Chondrocyte (in vitro differentiated cells): ENCODE measurements around the gene TP53I11. TPM values are rescaled to one million over a fixed set of nuclear protein-coding genes. Genes with fewer than 3 reads are reported as not detected.

Experiments
- DNase-seq: peaks from one replicate; pipeline ENCODE4 v3.0.0; 2021; ENCODE audit warnings: mixed read lengths, low spot score
- H3K27ac Mint-ChIP-seq: one replicate; pipeline ENCODE4 v1.8.0; 2021; ENCODE audit warnings: mild to moderate bottlenecking, moderate library complexity, mixed read lengths; ENCODE audit not compliant: unreplicated experiment
- H3K27me3 Mint-ChIP-seq: 2 replicates; pipeline ENCODE4 v1.8.0; 2021; ENCODE audit warnings: low read depth, mixed read lengths
- H3K36me3 Mint-ChIP-seq: 2 replicates; pipeline ENCODE4 v1.8.0; 2021; ENCODE audit warnings: low read depth, mixed read lengths
- H3K4me1 Mint-ChIP-seq: 2 replicates; pipeline ENCODE4 v1.8.0; 2021; ENCODE audit warnings: low read depth, mild to moderate bottlenecking, mixed read lengths
- H3K4me3 Mint-ChIP-seq: one replicate; pipeline ENCODE4 v1.8.0; 2021; ENCODE audit warnings: mild to moderate bottlenecking, moderate library complexity, mixed read lengths; ENCODE audit not compliant: unreplicated experiment
- H3K9me3 Mint-ChIP-seq: 2 replicates; pipeline ENCODE4 v1.8.0; 2021; ENCODE audit warnings: low read depth, mixed read lengths
- CTCF ChIP-seq: fragments of 200-600 bp; sonication (generic); IDR thresholded peaks from 2 replicates; pipeline ENCODE4 v1.5.0; 2021; ENCODE audit warnings: antibody characterized with exemption, mild to moderate bottlenecking, moderate library complexity
- total RNA-seq: library from RNA; stranded (reverse); gene quantifications from 3 replicates; pipeline ENCODE4 v1.2.1, GENCODE V29; 2021

The TP53I11 gene
- total RNA-seq, 1 donor from 2014 or later, result 97.5 TPM

GRCh38 chr11:44973632-44974401 lies 23.1 kb upstream of the TP53I11 start:
- Mint-ChIP-seq H3K9me3 (no peaks in the 10 kb centered on the region), H3K36me3 (no peaks in the 10 kb centered on the region), H3K4me1 (peaks cover 8% of the 10 kb centered on the region), H3K27ac (no peak overlapping the region), H3K27me3 (peaks cover 4% of the 10 kb centered on the region), H3K4me3 (no peak overlapping the region)
- TF ChIP-seq CTCF, result no peak
- DNase-seq, result no peak

GRCh38 chr11:44972746-44973435 lies 22.2 kb upstream of the TP53I11 start:
- DNase-seq, result no peak
- no peak overlapping the region for H3K27ac Mint-ChIP-seq
- no peaks in the 10 kb centered on the region for H3K36me3 Mint-ChIP-seq
- H3K27me3 Mint-ChIP-seq, result peaks cover 4% of the 10 kb centered on the region
- H3K9me3 Mint-ChIP-seq, result no peaks in the 10 kb centered on the region
- TF ChIP-seq CTCF, result no peak
- H3K4me1 Mint-ChIP-seq, result peaks cover 8% of the 10 kb centered on the region
- H3K4me3 Mint-ChIP-seq, result no peak overlapping the region

DNA sequence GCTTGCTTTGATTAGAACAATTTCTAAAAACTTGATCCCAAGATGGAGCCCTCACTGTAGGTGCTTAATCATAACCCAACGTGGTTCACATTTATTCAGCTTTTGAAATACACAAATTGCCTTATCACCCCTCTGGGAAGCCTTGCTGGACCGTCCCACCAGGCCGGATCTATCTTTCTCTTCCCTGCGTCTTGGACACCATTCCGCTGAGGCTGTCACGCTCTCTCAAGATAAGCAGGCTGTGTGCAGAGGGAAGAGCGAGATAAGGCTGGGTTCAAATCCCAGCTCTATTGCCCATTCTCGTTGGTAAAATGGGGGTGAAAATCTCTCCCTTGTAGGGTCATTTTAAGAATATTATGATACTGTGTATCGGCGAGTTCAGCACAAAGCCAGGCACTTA lies 20.5 kb upstream of the TP53I11 start:
- no peak overlapping the region for H3K27ac Mint-ChIP-seq
- no peaks in the 10 kb centered on the region for H3K36me3 Mint-ChIP-seq
- DNase-seq, result no peak
- no peaks in the 10 kb centered on the region for H3K9me3 Mint-ChIP-seq
- peaks cover 4% of the 10 kb centered on the region for H3K27me3 Mint-ChIP-seq
- no peak for TF ChIP-seq CTCF
- no peaks in the 10 kb centered on the region for H3K4me1 Mint-ChIP-seq
- no peak overlapping the region for H3K4me3 Mint-ChIP-seq

DNA sequence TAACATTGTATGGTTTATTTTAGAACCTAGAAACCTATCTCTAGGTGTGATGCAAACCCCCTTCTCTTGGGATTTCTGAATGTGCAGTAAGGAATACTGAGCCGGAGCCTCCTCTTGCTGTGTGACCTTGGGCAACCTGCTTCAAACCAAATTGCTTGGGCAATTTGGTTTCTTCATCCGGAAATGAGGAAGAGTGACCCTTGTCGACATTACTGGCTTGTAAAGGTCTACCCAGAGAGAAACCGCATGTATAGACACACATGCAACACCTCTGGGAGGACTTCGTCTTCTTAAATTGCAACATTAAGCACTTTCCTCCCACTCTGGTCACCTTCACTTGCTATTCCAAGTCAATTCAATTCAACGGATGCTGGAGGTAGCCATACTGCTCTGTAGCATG lies 19.6 kb upstream of the TP53I11 start:
- Mint-ChIP-seq H3K27me3 (peaks cover 4% of the 10 kb centered on the region), H3K4me3 (no peak overlapping the region), H3K27ac (no peak overlapping the region), H3K36me3 (no peaks in the 10 kb centered on the region), H3K4me1 (no peaks in the 10 kb centered on the region), H3K9me3 (no peaks in the 10 kb centered on the region)
- TF ChIP-seq CTCF, result no peak
- no peak for DNase-seq

GRCh38 chr11:44969651-44970252 lies 19.1 kb upstream of the TP53I11 start:
- DNase-seq, result no peak
- H3K4me1 Mint-ChIP-seq, result no peaks in the 10 kb centered on the region
- H3K36me3 Mint-ChIP-seq, result no peaks in the 10 kb centered on the region
- peaks cover 4% of the 10 kb centered on the region for H3K27me3 Mint-ChIP-seq
- H3K9me3 Mint-ChIP-seq, result no peaks in the 10 kb centered on the region
- no peak overlapping the region for H3K4me3 Mint-ChIP-seq
- TF ChIP-seq CTCF, result no peak
- no peak overlapping the region for H3K27ac Mint-ChIP-seq
